HG02763 (cell line): ENCODE results near the gene SLC2A13.
"Not testable (repeated sequence)": the region's sequence is repeated elsewhere in the genome, so short reads cannot be mapped to it uniquely, and the experiment has no call there.

ENCODE experiments used
- ATAC-seq: cut with Tn5 transposase; IDR thresholded peaks from one replicate; pipeline ENCODE4 v1.9.1; 2021; ENCODE audit warnings: mild to moderate bottlenecking, moderate library complexity; ENCODE audit not compliant: unreplicated experiment

Gene SLC2A13

DNA sequence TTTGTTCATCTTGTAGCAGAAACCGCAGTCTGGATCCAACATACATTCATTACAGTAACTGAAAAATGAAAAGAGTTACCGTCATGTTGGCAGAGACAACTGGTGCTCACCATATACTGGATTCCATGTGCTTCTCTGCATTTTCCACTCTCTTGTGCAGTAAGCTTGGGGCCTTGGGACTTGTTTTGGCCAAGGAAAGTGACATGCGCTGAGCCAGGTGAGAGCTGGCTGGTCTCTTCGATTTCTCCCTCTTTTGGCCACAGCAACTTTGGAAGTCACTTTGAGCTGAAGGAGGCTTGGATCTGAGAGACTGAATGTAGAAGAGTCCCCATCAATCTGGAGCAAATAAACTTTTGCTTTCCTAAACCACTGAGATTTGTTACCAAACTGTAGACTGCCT lies 275.7 kb downstream of the SLC2A13 start:
- no peak for ATAC-seq

DNA sequence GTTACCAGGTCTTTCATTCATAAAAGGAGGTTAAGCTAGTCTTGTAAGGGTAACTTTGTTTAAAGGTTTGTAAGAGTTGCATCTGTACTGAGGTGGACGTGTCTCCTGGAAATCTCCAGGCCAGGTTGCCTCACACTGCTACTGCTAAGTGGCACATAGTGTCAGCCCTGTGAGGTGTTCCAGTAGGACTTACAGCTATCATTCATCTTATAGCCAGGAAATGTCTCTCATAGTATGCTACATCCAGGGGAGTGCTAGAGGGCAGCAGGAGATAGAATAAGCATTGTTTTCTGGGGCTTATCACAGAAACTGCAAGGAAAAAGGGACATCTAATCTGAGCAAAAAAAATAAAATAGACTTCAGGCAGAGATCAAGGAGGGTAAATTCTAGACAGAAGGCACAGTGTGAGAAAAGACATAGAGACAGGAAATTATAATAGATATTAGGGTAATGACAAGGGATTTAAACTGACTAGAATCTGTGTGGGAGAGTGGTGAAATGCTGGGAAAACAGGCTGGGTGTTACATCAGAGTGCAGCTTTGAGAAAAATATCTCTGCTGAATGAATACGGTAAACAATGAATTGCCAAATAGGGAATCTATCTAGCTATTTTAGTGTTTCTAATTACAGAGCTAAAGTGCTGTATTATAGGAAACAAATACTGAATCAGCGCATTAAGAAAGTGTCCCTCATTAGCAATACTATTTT lies 281.2 kb downstream of the SLC2A13 start:
- ATAC-seq: no peak

DNA sequence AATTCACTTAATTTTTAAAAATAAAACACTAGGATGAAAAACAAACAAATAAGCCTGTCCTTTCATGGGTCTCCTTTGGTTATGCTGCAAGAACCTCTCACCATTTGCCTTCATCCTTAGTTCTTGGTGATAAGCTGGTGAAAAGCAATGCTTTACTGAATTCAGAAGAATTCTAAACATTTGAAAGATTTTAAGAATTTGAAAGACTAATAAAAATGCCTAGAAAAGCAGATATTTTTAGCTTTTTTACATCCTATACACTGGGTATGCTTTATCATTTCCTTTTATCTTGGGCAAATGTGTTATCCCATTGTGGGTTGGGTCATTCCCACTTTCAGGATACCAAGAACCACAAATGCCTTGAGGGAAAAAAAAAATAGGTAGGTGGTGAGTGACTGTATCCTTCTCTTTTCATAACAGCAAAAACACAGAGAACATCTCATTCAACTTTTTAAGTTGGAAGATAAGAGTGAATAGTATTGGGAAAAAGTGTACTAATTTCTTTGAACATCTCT lies 289.2 kb downstream of the SLC2A13 start:
- no peak for ATAC-seq

DNA sequence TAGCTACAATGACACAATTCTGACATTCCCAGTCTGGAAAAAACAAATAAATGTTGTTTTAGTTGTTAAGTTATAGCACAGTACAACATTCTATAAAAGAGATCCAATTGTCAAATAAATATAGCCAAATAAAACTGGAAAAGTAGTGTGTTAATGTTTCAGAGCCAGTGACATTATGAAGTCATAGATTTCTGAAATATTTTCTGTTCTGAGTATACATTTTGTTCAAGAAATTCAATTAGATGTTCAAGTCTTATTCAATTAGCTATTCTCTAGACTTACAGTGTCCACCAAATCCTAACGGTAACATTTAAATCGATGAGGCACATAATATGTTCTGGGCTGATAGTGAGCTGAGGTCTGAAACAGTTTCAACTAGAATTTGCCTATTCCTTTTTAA lies 290.1 kb downstream of the SLC2A13 start:
- ATAC-seq: no peak

DNA sequence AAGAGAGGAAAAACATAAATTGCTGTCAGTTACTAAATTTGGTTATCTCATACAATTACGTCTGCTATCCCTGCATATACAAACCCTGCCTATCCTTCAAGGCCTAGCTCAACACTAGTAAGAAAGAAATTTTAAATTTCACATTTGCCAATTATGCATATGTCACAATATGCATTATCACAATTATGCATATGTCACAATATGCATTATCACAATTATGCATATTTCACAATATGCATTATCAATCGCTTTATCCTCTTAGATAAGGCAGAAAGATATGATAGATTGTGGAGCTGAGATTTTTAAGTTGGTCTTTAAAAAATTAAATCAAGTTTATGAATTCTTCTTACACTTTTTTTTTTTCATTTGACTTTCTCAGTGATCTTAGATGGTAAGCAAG lies 291.3 kb downstream of the SLC2A13 start:
- ATAC-seq: no peak

DNA sequence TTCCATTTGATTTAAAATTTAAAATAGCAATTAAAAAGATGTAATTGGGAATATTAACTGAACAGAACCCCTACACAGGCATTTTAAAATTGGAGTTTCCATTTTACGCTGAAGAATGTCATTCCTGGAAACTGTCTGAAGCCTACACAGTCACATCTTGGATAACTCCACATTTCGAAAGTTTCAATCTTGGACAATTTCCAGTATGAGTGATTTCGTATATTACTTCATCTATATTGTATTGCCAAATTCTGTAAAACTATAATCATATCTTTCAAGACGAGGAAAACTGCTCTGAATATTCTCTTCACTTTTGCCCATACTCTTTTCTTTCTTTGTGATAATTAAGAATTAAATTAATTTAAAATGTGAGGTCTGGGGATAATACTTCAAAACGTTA lies 292.1 kb downstream of the SLC2A13 start:
- ATAC-seq: no peak

DNA sequence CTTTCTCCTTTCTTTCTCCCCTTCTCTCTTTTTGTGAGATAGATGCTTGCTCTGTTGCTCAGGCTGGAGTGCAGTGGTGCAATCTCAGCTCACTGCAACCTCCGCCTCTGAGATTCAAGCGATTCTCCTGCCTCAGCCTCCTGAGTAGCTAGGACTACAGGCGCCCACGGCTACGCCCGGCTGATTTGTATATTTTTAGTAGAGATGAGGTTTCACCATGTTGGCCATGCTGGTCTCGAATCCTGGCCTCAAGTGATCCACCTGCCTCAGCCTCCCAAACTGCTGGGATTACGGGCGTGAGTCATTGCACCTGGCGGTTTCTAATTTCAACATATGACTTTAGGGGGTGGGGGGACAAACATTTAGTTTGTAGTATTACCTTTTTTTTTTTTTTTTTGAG lies 293.4 kb downstream of the SLC2A13 start:
- ATAC-seq: not testable (repeated sequence)

DNA sequence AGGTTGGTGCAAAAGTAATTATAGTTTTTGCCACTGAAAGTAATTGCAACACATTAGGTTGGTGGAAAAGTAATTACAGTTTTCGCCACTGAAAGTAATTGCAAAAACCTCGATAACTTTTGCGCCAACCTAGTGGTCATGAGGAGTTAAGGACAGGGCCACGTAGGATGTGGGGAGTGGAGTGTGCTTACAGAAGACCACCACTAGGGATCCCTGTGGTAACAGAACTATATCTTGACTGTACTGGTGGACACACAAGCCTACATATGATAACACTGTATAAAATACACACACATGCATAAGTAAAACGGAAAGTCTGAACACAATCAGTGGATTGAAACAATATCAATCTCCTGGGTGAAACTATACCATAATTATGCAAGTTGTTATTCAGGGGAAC lies 298.8 kb downstream of the SLC2A13 start:
- ATAC-seq: no peak

DNA sequence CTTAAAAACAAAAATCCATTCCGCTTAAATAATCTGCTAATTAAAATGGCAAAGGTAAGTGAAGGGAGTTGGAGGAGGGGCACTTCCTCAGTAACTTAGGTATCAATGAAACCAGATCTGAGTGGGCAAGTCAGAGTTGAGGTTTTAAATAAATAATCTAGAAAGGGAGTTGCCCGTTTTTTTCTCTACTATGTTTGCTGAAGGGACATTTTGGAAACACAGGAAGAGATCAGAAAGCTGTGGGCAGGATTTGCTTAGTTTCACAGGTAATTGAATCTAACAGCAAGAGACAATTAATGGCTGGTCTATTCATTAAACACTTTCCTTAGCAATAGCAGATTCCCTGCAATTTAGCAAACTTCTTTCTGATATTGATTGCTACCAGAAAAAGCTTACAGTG lies 300.2 kb downstream of the SLC2A13 start:
- no peak for ATAC-seq

DNA sequence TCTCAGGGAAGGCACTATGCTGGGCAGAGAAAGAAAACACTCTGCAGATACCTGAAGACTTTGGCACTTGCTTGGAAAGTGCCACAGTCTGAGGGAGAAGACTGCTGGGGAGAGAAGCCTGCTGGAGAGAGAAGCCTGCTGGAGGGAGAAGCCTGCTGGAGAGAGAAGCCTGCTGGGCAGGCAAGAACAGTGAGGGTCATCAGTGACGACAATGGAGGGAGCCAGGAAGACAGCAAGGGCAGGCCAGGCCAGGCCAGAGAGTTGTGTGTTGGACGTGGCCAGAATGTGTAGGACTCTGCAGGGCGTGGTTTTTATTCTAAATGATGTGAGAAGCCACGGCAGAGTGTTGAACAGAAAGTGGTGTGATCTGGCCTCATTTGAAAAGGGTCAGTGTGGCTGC lies 301.0 kb downstream of the SLC2A13 start:
- no peak for ATAC-seq

DNA sequence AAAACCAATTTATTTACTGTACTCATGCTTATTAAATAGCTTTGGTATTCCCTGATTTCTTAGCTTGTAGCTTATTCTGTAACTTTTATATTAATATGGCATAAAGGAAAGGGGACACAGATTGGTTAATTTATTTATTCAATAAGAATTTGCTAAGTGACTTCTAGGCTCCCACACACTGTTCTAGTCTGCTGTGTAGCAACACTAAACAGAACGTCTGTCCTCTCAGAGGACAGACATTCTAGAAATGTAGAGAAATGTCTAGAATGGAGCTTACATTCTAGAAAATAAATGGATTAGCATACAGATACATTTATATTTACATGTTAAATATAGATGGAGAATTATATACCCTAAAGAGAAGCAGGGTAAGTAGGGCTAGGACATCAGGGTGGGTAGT lies 301.4 kb downstream of the SLC2A13 start:
- no peak for ATAC-seq

DNA sequence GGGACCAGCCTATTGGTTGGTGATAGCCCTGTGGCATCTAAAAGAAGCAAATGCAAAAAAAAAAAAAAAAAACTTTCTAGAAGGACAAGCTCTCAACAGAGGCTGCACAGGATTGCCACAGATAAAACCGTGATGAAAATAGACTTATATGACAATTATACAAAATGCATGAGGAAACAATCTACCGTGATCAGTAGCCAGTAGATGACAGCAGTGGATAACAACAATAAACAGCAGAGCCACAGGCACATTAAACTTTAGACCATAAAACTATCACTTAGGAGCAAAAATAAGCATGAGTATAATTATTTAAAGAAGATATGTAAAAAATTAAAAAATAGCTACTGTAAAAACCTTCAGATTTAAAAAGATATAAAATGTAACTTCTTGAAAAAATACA lies 302.7 kb downstream of the SLC2A13 start:
- ATAC-seq: no peak

DNA sequence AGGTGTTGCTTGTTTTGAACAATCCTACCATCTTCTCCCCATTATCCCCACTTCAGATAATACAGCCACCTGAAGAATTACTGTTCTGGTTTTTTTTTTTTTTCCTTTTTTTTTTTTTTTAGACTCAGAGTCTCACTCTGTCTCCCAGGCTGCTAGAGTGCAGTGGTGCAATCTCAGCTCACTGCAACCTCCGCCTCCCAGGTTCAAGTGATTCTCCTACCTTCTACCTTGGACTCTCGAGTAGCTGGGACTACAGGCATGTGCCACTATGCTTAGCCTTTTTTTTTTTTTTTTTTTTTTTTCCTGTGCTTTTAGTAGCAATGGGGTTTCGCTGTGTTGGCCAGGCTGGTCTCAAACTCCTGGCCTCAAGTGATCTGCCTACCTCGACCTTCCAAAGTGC lies 306.9 kb downstream of the SLC2A13 start:
- ATAC-seq: no peak

DNA sequence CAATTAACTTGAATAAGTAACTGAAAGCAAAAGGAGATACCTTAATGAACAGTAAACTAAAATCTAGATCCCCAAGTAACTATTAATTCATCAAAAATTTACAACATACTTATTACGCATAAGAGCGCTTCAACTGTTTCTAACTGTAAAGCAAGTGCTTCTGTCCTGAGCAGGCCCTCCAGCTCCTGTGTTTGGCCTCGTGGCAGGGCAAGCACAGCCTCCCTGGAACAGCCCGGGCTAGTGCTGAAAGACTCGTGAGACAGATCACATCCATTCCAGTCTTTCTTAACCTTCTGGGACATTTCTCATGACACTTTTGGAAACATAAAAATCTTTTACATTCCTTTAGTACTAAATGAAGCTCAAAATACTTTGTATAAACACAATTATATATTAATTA lies 307.5 kb downstream of the SLC2A13 start:
- ATAC-seq: no peak

DNA sequence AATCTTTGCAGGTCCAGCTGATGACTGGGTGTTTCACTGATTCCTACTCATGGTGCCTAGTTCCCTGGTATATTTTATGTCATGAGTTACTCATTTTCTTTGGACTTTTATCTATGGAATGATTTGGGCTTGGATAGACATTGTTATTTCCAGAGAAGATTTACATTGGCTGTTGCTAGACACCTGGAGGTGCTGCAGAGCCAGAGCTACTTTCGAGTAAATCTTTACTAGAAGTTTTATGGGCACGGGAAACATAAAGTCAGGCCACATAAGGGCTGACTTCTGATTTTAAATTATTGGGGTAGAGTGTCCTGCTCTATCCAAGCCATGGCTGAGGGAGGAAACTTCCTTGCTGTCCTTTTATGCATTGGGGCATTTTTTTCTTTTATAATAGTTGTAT lies 310.4 kb downstream of the SLC2A13 start:
- ATAC-seq: no peak

DNA sequence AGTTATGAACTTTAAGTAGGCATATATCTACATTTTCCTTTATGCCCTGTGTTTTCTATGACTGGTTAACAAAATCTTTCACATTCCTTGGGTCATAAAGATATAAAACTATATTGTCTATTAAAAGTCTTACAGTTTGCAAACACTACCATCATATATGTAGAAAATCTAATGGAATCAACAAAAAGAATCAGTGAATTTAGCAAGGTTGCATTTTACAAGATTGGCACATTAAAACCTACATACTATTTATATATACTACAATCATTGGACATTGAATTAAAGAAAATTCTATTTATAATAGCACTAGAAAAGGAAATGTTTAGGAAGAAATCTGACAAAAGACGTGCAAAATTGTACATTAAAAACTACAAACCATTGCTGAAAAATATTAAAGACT lies 312.9 kb downstream of the SLC2A13 start:
- ATAC-seq: no peak

DNA sequence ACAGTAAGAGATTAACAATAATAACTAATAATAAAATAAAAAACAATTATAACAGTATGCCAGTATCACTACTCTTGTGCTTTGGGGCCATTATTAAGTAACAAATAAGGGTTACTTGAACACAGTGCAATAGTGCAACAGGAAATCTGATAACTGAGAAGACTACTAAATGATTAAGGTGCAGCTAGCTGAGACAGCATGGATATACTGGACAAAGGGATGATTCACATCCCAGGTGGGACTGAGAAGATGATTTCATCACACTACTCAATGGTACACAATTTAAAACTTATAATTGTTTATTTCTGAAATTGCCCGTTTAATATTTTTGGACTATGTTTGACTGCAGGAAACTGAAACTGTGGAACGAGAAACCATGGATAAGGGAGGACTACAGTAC lies 317.6 kb downstream of the SLC2A13 start:
- ATAC-seq: no peak

DNA sequence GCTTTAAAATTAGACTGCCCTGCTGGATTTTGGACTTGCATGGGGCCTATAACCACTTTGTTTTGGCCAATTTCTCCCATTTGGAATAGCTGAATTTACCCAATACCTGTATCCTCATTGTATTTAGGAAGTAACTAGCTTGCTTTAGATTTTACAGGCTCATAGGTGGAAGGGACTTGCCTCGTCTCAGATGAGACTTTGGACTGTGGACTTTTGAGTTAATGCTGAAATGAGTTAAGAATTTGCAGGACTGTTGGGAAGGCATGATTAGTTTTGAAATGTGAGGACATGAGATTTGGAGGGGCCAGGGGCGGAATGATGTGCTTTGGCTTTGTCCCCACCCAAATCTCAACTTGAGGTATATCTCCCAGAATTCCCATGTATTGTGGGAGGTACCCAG lies 320.1 kb downstream of the SLC2A13 start:
- ATAC-seq: not testable (repeated sequence)

DNA sequence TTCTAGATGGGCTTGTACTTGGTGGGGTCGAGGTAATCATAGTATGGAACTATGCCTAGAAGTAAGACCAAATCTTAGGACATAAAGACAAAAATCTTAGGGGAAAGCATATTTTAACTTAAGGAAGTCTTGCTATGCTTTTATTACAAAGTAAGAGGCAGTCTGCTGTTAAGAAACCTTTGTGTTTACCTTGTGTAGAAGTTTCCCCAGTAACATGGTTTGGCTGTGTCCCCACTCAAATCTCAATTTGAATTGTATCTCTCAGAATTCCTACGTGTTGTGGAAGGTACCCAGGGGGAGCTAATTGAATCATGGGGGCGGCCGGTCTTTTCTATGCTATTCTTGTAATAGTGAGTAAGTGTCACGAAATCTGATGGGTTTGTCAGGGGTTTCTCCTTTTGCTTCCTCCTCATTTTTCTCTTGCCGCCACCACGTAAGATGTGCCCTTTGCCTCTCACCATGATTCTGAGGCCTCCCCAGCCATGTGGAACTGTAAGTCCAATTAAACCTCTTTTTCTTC lies 323.8 kb downstream of the SLC2A13 start:
- no peak for ATAC-seq

DNA sequence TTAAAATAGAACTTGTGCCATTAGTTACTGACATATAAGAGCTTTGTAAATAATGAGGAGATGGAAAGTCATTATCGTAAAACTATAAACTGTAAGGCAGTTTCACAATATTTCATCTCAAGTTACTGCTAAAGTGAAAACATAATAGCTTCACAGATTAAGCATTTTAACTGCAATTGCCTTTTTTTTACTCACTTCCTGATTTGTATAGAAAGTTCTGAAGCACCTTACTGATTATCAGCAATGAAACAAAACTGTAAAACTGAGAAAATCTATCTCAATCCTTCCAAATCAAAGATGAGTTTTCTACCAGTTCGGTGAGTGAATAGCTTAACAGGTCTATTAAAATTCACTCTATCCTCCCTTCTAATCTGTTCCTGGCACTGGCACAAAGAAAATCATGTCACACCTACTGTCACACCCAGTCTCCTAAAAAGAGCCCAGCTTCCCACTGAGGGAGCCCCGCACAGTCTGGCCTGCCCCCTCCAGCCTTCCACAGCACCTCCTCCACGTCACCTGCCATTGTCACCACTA lies 324.9 kb downstream of the SLC2A13 start:
- no peak for ATAC-seq

DNA sequence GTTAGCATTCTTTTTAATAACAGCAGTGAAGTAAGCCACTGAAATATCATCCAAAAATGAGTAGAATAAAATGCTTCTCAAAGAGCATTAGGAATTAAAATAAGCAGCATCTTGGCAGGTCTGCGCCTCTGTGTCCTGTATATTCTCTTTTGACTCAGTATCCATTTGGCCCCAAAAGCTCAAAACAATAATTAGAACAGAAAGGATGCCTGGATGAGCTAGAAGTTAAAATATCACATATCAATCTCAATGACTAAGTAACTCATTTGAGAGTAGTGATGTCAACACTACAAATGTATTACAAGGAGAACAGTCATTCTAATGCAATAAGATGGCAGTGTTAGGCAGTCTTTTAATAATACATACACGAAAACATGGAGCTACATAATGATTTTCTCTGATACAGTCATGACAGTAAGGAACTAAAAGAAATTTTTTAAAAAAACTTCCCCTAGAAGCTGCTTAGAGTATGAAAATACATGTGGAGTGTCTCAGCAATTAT lies 325.4 kb downstream of the SLC2A13 start:
- ATAC-seq: no peak

DNA sequence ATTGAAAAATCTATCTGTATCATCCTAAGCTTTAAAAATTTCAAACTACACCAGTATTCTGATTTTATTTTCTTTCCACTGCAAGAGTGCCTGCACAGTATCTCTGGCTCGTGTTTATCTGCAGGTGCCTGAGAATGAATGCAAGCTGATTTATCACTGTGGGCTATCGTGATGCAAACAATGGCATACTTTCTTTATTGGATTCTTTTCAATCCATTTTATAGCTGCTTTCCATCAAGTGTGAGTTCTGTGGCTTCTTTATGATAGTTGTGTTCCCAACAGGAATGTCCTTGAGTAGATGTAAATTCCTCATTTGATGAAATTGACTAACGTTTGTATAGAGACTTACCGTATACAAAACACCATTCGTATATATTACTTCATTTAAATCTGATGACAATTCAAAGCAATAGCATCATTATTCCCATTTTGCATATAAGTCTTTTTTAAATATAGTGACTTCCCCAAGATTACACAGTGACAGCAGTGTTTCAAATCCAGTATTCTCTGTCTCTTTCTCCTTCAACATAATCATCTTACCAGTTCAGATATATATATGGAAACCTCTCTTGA lies 326.0 kb downstream of the SLC2A13 start:
- ATAC-seq: no peak
